Measurements from ENCODE around the gene GOLGA6B.

- TF ChIP-seq, protein P1, sequence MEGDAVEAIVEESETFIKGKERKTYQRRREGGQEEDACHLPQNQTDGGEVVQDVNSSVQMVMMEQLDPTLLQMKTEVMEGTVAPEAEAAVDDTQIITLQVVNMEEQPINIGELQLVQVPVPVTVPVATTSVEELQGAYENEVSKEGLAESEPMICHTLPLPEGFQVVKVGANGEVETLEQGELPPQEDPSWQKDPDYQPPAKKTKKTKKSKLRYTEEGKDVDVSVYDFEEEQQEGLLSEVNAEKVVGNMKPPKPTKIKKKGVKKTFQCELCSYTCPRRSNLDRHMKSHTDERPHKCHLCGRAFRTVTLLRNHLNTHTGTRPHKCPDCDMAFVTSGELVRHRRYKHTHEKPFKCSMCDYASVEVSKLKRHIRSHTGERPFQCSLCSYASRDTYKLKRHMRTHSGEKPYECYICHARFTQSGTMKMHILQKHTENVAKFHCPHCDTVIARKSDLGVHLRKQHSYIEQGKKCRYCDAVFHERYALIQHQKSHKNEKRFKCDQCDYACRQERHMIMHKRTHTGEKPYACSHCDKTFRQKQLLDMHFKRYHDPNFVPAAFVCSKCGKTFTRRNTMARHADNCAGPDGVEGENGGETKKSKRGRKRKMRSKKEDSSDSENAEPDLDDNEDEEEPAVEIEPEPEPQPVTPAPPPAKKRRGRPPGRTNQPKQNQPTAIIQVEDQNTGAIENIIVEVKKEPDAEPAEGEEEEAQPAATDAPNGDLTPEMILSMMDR (conservative IDR thresholded peaks at IDR 0.05; ENCODE audit: low read length): no peak
- TF ChIP-seq EZH2phosphoT487 (IDR thresholded peaks at IDR 0.05; ENCODE audit: borderline replicate concordance): no peak
Observed at GRCh38 chr15:72685301-72685924, 30.9 kb downstream of the GOLGA6B start.
